GM12878 (cell line): Measurements from ENCODE around the gene FANCD2.

ENCODE experiments used
- ATF7 ChIP-seq: fragments of 450-650 bp; IDR thresholded peaks from 2 replicates; pipeline ENCODE4 v1.6.1; 2016; ENCODE audit warnings: low read depth, mild to moderate bottlenecking
- CTCF ChIP-seq, 3 experiments: IDR thresholded peaks in 2 of 3; conservative IDR thresholded peaks in 1 of 3; 2 replicates each; pipeline ENCODE4 v1.5.1; 2011; ENCODE audit warnings: low read depth in 3 of 3, low read length in 3 of 3, mild to moderate bottlenecking in 3 of 3, control low read depth in 2 of 3, moderate library complexity in 2 of 3, inconsistent platforms in 1 of 3, mixed read lengths in 1 of 3; ENCODE audit not compliant: control insufficient read depth in 2 of 3, insufficient read depth in 1 of 3; ENCODE audit errors: extremely low read depth in 1 of 3
- EP300 ChIP-seq, 2 experiments: fragments of 150-350 bp in 1 of 2; IDR thresholded peaks; 2 replicates each; pipeline ENCODE4 v1.6.1; 2011 to 2012; ENCODE audit warnings: low read depth in 2 of 2, low read length in 2 of 2, borderline replicate concordance in 1 of 2, improper control_type of control experiment in 1 of 2, inconsistent platforms in 1 of 2; ENCODE audit not compliant: control insufficient read depth in 1 of 2
- MAX ChIP-seq: IDR thresholded peaks from 2 replicates; pipeline ENCODE4 v1.6.1; 2012; ENCODE audit warnings: low read depth, low read length, improper control_type of control experiment
- POLR2A ChIP-seq: IDR thresholded peaks from 2 replicates; pipeline ENCODE4 v1.6.1; 2011; ENCODE audit warnings: low read depth, mild to moderate bottlenecking, low read length
- SREBF1 ChIP-seq: IDR thresholded peaks from 2 replicates; pipeline ENCODE4 v1.6.1; 2012; ENCODE audit warnings: mild to moderate bottlenecking, low read length
- USF1 ChIP-seq: IDR thresholded peaks from 2 replicates; pipeline ENCODE4 v1.6.1; 2011; ENCODE audit warnings: borderline replicate concordance, low read depth, mild to moderate bottlenecking, moderate library complexity, mixed read lengths, low read length; ENCODE audit not compliant: insufficient read depth; ENCODE audit errors: extremely low read length
- YY1 ChIP-seq: IDR thresholded peaks from 2 replicates; pipeline ENCODE4 v1.6.1; 2011; ENCODE audit warnings: low read depth, mild to moderate bottlenecking, low read length
- ZBTB33 ChIP-seq: fragments of 450-650 bp; IDR thresholded peaks from 2 replicates; pipeline ENCODE4 v1.6.1; 2017; ENCODE audit warnings: mild to moderate bottlenecking
- ZSCAN29 ChIP-seq: fragments of 450-650 bp; IDR thresholded peaks from 2 replicates; pipeline ENCODE4 v1.6.1; 2017; ENCODE audit warnings: mild to moderate bottlenecking, moderate library complexity

GRCh38 chr3:10012106-10012505, 14.1 kb upstream of the FANCD2 start:
- TF ChIP-seq ZBTB33 (no peak), EP300 (IDR thresholded peaks at IDR 0.05; ENCODE audit: borderline replicate concordance in 1 of 2, control insufficient read depth in 1 of 2, low read depth in 2 of 2, low read length in 2 of 2) (no peak), CTCF (IDR thresholded peaks at IDR 0.05 in 2 of 3, conservative IDR thresholded peaks at IDR 0.05 in 1 of 3; ENCODE audit: control insufficient read depth in 2 of 3, extremely low read depth in 1 of 3, insufficient read depth in 1 of 3, low read depth in 3 of 3, low read length in 3 of 3) (no peak), YY1 (no peak), USF1 (no peak), ZSCAN29 (no peak), MAX (no peak), POLR2A (no peak), ATF7 (no peak), SREBF1 (no peak)
